IPS-20b (cell line): ENCODE measurements around the gene EFCAB7.
A peak's percentile ranks its signal among the peaks of the same experiment; 100 is the strongest.

Source experiments
- H3K27ac ChIP-seq: one replicate; pipeline ENCODE4 v1.5.1; 2013; ENCODE audit warnings: low read length
- H3K27me3 ChIP-seq: 2 replicates; pipeline ENCODE4 v1.6.1; 2013; ENCODE audit warnings: mild to moderate bottlenecking, low read length, inconsistent platforms; ENCODE audit not compliant: insufficient read depth
- H3K36me3 ChIP-seq: 2 replicates; pipeline ENCODE4 v1.6.1; 2013; ENCODE audit warnings: low read depth, mild to moderate bottlenecking, inconsistent platforms, low read length, moderate library complexity; ENCODE audit not compliant: insufficient read depth
- H3K4me1 ChIP-seq: 2 replicates; pipeline ENCODE4 v1.6.1; 2013; ENCODE audit warnings: mild to moderate bottlenecking, control low read depth, inconsistent platforms, low read length, moderate library complexity; ENCODE audit not compliant: insufficient read depth
- H3K4me3 ChIP-seq: 2 replicates; pipeline ENCODE4 v1.5.1; 2013; ENCODE audit warnings: mild to moderate bottlenecking, low read length, inconsistent platforms
- H3K9ac ChIP-seq: 2 replicates; pipeline ENCODE4 v1.6.1; 2013; ENCODE audit warnings: low read depth, mild to moderate bottlenecking, inconsistent platforms, low read length, moderate library complexity
- H3K9me3 ChIP-seq: 2 replicates; pipeline ENCODE4 v1.6.1; 2013; ENCODE audit warnings: mild to moderate bottlenecking, low read depth, low read length, inconsistent platforms; ENCODE audit not compliant: insufficient read depth

The EFCAB7 gene

DNA sequence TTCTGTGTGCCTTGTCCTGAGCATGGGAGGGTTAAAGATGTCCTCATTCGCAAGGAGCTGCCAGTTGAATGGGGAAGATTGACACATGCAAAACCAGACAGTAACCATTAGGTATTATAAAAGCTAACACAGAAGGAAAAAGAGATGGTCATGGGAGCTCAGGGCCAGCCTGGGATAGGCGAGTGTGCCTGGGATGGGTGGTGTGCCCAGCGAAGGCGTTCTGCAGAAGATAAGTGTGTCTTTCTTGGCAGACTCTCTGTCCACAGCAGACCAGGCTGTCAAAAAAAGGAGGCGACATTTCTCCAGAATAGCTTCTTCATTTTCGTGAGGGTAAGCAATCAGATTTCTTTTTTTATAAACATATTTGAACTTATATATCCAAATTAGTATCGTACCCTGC lies 84.0 kb downstream of the EFCAB7 start:
- Histone ChIP-seq H3K4me1 (no peaks in the 10 kb centered on the region), H3K27me3 (no peaks in the 10 kb centered on the region), H3K27ac (no peak overlapping the region), H3K9ac (no peak overlapping the region), H3K4me3 (no peak overlapping the region), H3K36me3 (no peaks in the 10 kb centered on the region; the same call in 1 of the 2 replicates), H3K9me3 (no peaks in the 10 kb centered on the region)

DNA sequence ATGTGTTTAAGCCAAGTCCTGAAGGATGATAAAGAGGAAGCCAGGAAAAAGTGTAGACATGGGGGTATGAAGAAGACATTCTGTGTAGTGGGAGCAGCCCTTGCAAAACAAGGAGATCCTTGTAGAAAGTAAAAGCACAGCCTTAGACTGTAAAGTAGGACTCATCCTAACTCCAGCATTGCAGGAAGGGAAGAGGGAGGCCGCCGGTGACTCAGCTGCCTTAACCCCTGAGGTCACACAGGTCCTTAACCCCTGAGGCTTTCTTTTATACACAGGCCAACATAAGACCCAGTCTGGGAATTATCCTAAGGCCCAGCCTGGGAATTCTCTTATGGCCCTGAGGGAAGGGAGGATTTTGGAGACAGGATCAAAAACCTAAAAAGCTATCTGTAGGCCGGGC lies 87.9 kb downstream of the EFCAB7 start:
- Histone ChIP-seq H3K9ac (no peak overlapping the region), H3K4me3 (no peak overlapping the region), H3K27ac (no peak overlapping the region), H3K9me3 (no peaks in the 10 kb centered on the region), H3K4me1 (peaks cover 12% of the 10 kb centered on the region), H3K36me3 (no peaks in the 10 kb centered on the region), H3K27me3 (no peaks in the 10 kb centered on the region)

DNA sequence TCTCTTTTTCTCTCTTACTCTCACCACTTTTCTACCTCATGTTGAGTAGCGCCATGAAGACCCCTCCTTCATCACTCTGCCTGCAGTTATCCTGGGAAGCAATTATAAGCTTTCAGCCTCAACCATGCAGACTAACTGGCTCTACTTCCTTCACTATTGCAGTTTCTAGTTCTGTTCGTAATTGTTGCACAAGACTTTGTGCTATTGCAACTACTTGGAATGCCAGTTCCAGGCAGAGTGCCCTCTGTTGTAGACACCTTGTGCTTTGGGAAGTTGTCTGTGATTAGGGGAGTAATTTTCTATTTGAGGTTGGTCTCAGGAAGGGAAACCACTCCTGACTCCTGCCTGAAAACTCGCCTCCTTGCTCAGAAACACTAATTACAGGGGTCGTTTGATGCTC lies 89.2 kb downstream of the EFCAB7 start:
- Histone ChIP-seq H3K9me3 (no peaks in the 10 kb centered on the region), H3K9ac (peak overlapping the region; percentile 25; the same call in 1 of the 2 replicates), H3K4me1 (peaks cover 14% of the 10 kb centered on the region), H3K27me3 (no peaks in the 10 kb centered on the region), H3K4me3 (no peak overlapping the region), H3K27ac (no peak overlapping the region), H3K36me3 (no peaks in the 10 kb centered on the region)

DNA sequence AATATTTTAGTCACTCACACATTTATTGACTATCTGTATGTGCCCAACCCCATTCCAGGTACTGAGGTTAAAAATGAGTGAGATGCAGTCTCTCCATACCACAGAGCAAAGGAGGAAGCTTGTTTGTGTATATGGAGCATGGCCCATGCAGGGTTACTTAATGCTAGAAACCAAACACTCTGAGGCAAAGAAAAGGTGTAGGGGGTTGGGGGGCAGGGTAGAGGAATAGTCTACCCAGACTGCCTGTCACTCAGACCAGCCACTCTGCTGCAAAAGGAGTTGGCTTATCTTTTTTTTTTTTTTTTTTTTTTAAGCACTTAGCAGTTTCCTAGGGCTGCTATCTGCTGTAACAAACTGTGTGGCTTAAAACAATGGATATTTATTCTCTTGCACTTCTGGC lies 89.6 kb downstream of the EFCAB7 start:
- H3K9ac ChIP-seq = peak overlapping the region; percentile 25; the same call in 1 of the 2 replicates
- H3K27ac ChIP-seq = no peak overlapping the region

DNA sequence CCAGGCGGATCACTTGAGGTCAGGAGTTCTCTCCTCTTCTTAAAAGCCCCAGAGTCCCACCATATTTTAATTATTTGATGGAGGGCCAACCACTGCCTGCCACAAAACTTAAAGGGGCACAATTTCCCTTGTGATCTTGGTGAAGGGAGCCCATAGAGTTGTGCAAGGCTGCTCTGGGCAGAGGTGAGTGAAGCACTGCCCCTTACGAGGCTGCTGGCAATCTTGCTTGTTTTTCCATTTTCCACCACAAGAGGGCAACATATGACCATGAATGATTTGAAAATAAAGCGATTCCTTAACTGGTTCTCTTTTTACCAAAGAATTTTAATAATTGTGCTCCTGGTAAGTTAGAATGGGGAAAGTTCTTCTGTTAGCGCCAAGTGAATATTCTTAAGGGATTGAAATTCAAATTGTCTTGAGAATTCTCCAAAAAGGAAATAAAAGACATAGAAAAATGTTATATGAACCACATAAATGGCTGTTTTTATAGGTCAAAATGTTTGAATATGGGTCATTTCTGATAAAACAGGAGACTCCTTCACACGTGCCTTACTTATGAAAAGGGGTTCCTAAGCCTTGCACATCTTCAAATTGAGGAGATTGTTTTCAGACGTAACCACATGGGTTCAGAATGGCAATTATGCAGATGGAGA lies 92.6 kb downstream of the EFCAB7 start:
- no peaks in the 10 kb centered on the region for H3K36me3 ChIP-seq
- no peaks in the 10 kb centered on the region for H3K9me3 ChIP-seq
- H3K27ac ChIP-seq = no peak overlapping the region

More for the DNA sequence above, 89.6 kb downstream of the EFCAB7 start:
- Histone ChIP-seq H3K9me3 (no peaks in the 10 kb centered on the region), H3K36me3 (no peaks in the 10 kb centered on the region), H3K4me1 (peaks cover 14% of the 10 kb centered on the region), H3K27me3 (no peaks in the 10 kb centered on the region), H3K4me3 (no peak overlapping the region)

DNA sequence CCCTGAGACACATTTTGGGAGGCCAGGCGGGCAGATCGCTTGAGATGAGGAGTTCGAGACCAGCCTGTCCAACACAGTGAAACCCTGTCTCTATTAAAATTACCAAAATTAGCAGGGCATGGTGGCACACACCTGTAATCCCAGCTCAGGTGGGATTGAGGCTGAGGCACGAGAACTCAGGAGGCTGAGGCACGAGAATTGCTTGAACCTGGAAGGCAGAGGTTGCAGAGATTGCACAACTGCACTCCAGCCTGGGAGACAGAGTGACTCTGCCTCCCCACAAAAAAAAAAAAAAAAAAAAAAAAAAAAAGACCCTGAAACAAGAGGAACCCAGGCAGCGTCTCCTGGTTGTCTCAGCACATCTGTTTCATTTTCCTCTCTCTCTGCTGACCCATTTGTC lies 94.1 kb downstream of the EFCAB7 start:
- Histone ChIP-seq H3K4me3 (no peak overlapping the region), H3K9me3 (no peaks in the 10 kb centered on the region), H3K9ac (no peak overlapping the region), H3K27me3 (no peaks in the 10 kb centered on the region), H3K27ac (no peak overlapping the region), H3K36me3 (no peaks in the 10 kb centered on the region), H3K4me1 (peaks cover 14% of the 10 kb centered on the region)

More for the DNA sequence above, 92.6 kb downstream of the EFCAB7 start:
- no peaks in the 10 kb centered on the region for H3K27me3 ChIP-seq
- H3K4me1 ChIP-seq = peaks cover 14% of the 10 kb centered on the region
- no peak overlapping the region for H3K9ac ChIP-seq
- H3K4me3 ChIP-seq = no peak overlapping the region

DNA sequence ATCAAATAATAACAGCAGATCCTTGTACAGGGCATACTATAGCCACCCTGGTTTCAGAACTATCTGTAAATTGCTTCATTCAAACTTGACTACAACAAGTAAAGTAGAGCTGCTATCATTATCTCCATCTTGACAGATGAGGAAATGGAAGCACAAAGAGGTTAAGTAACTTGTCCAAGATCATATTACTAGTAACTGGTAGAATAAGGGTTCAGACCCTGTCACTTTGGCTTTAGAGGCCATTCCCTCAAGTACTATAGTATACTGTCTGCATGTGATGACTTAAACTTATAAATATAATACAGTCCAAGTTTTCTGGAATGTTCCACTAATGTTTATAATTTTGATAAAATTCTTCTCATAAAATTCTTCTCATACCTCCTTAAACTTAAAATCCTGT lies 94.7 kb downstream of the EFCAB7 start:
- Histone ChIP-seq H3K9ac (no peak overlapping the region), H3K27ac (no peak overlapping the region), H3K36me3 (no peaks in the 10 kb centered on the region), H3K27me3 (no peaks in the 10 kb centered on the region), H3K4me3 (no peak overlapping the region), H3K9me3 (no peaks in the 10 kb centered on the region), H3K4me1 (peaks cover 10% of the 10 kb centered on the region)

DNA sequence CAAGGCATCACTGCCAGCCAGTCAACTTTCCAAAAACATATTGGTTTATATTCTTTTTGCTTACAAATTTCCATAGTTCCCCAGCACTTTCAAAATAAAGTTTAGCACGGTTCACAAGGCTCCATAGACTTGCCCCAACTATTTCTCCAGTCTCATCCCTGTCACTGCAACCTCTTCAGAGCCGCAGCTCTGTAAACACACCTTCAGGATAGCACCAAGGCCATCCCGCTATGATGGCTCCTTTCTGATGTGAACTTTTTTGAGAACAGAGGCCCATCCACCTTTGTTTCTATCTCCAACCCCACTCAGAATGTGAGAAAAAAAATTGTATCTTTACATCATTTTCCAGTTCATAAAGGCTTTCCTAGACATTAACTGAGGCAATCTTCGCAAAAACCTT lies 96.2 kb downstream of the EFCAB7 start:
- Histone ChIP-seq H3K27me3 (no peaks in the 10 kb centered on the region), H3K27ac (no peak overlapping the region), H3K36me3 (no peaks in the 10 kb centered on the region), H3K9me3 (no peaks in the 10 kb centered on the region), H3K4me1 (peaks cover 5% of the 10 kb centered on the region), H3K4me3 (no peak overlapping the region), H3K9ac (no peak overlapping the region)

DNA sequence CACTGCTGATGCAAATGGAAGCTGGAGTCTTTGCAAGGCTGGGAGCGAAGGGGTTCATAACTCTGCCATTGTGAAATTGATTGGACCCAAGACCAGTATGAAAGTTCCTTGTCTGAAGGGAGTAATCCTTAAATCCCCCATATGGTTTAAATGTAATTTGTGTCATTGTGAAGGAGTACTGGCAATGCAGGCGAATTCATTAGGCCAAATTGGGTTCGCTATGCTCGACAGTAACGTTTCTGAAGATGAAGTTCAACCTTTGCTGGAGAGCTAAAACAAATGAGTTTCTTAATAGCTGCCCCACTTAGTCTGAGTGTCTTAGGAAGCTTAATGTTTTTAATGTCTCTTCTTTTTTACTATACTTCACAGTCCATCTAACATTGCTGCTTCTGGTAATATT lies 97.3 kb downstream of the EFCAB7 start:
- H3K9me3 ChIP-seq = no peaks in the 10 kb centered on the region
- no peaks in the 10 kb centered on the region for H3K27me3 ChIP-seq
- H3K4me3 ChIP-seq = no peak overlapping the region
- H3K27ac ChIP-seq = no peak overlapping the region
- no peak overlapping the region for H3K9ac ChIP-seq
- H3K36me3 ChIP-seq = no peaks in the 10 kb centered on the region
- H3K4me1 ChIP-seq = peaks cover 5% of the 10 kb centered on the region

DNA sequence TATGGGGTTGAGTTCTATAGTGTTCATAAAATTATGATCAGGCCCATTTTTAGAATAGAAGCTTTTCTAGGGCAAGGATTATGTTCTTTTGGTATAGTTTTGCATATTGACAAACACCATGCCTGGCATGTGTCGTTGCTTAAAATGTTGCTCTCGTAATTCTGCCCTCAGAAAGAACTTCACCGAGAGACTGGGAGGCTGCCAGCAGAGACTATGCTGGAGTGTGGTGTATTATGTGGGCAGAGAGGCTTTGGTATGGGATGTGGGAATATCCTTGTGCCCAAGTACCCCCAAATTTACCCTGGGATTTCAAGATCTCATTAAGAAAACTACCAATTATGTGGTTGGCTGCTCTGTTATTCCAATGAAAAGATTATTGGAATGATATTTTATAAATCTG lies 97.8 kb downstream of the EFCAB7 start:
- H3K27ac ChIP-seq = no peak overlapping the region
- no peaks in the 10 kb centered on the region for H3K36me3 ChIP-seq

DNA sequence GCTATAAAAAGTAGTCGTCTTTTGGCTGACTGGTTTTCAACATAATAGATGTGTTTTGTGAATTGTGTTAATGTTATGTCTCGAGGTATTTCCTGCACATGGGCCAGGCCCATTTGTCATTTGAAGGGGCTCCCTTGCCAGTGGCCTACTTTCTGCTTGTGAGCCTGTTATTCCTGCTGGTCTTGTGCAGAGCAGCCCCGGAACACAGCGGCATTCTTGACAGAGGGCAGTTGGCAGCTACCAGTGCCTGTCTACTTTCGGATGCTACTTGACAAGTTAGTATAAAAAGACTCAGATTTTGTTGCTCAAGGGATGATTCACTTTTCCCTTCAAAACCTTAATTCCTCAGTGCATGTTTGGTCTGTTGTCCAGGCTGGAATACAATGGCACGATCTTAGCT lies 98.4 kb downstream of the EFCAB7 start:
- H3K4me3 ChIP-seq = no peak overlapping the region
- no peaks in the 10 kb centered on the region for H3K36me3 ChIP-seq
- H3K9ac ChIP-seq = no peak overlapping the region
- no peaks in the 10 kb centered on the region for H3K27me3 ChIP-seq
- no peaks in the 10 kb centered on the region for H3K9me3 ChIP-seq
- H3K4me1 ChIP-seq = no peaks in the 10 kb centered on the region; the same call in 1 of the 2 replicates
- no peak overlapping the region for H3K27ac ChIP-seq

More for the DNA sequence above, 97.8 kb downstream of the EFCAB7 start:
- Histone ChIP-seq H3K9me3 (no peaks in the 10 kb centered on the region), H3K27me3 (no peaks in the 10 kb centered on the region), H3K4me3 (no peak overlapping the region), H3K9ac (no peak overlapping the region), H3K4me1 (peaks cover 4% of the 10 kb centered on the region)
